Panc1 (cell line): ENCODE measurements around the gene SLC6A4. TPM values are rescaled to one million over a fixed set of nuclear protein-coding genes. Genes with fewer than 3 reads are reported as not detected.

Source experiments
- ATAC-seq: fragments of 200-7000 bp; cut with Tn5 transposase; 2 replicates; pipeline ENCODE4 v1.9.1; 2020; ENCODE audit warnings: mild to moderate bottlenecking, moderate library complexity
- BruUV-seq: library from RNA; stranded (reverse); fragments of 400-500 nt; replicated peaks from 2 replicates; lab custom pipeline; 2021; lab: Mats Ljungman, UMichigan
- CTCF ChIA-PET: fragments of 300-600 bp; sonication (Branson Sonifier 250); formaldehyde crosslinking; loops from one replicate; lab custom pipeline; 2022; ENCODE audit warnings: antibody characterized with exemption; lab: Charles Lee
- POLR2A ChIA-PET: fragments of 300-600 bp; sonication (Branson Sonifier 250); formaldehyde crosslinking; loops from one replicate; lab custom pipeline; 2022; ENCODE audit warnings: antibody characterized with exemption; lab: Charles Lee
- DNase-seq: peaks from one replicate; pipeline ENCODE4 v3.0.0-alpha.2; 2010; ENCODE audit warnings: low read depth, low spot score
- H3K27ac ChIP-seq: 2 replicates; pipeline ENCODE4 v1.5.1; 2011; ENCODE audit warnings: mild to moderate bottlenecking, low read length, inconsistent platforms
- H3K27me3 ChIP-seq: fragments of 200-500 bp; sonication (Bioruptor generic); 2 replicates; pipeline ENCODE4 v1.6.0; 2014; ENCODE audit warnings: low read length, inconsistent platforms; ENCODE audit not compliant: control insufficient read depth, insufficient read depth
- H3K36me3 ChIP-seq: fragments of 200-500 bp; sonication (Bioruptor generic); 2 replicates; pipeline ENCODE4 v1.5.1; 2014; ENCODE audit warnings: inconsistent platforms, mild to moderate bottlenecking, low read length, moderate library complexity; ENCODE audit not compliant: control insufficient read depth, insufficient read depth
- H3K4me1 ChIP-seq: 2 replicates; pipeline ENCODE4 v1.5.1; 2011; ENCODE audit warnings: inconsistent platforms, mild to moderate bottlenecking, low read length, moderate library complexity; ENCODE audit not compliant: control insufficient read depth, insufficient read depth
- H3K4me3 ChIP-seq, 2 experiments: 2 replicates each; pipeline ENCODE4 v1.5.1; 2011 to 2012; ENCODE audit warnings: low read depth in 2 of 2, low read length in 2 of 2, mild to moderate bottlenecking in 2 of 2, inconsistent platforms in 1 of 2, moderate library complexity in 1 of 2
- H3K9me3 ChIP-seq: fragments of 200-500 bp; sonication (Bioruptor generic); 2 replicates; pipeline ENCODE4 v1.5.1; 2014; ENCODE audit warnings: low read depth, mild to moderate bottlenecking, inconsistent platforms, low read length, moderate library complexity; ENCODE audit not compliant: control insufficient read depth, insufficient read depth
- CTCF ChIP-seq: fragments of 450-650 bp; IDR thresholded peaks from 2 replicates; pipeline ENCODE4 v1.5.1; 2017; ENCODE audit warnings: mild to moderate bottlenecking
- POLR2AphosphoS5 ChIP-seq: IDR thresholded peaks from 2 replicates; pipeline ENCODE4 v1.6.1; 2012; ENCODE audit warnings: mild to moderate bottlenecking, low read depth, low read length, moderate library complexity
- REST ChIP-seq, 2 experiments: IDR thresholded peaks; 2 replicates each; pipeline ENCODE4 v1.6.1; 2011 to 2012; ENCODE audit warnings: low read depth in 2 of 2, control low read depth in 1 of 2, low read length in 1 of 2, mild to moderate bottlenecking in 1 of 2, moderate library complexity in 1 of 2; ENCODE audit not compliant: insufficient read depth in 1 of 2
- SIN3A ChIP-seq: IDR thresholded peaks from 2 replicates; pipeline ENCODE4 v1.6.1; 2012; ENCODE audit warnings: low read depth, mild to moderate bottlenecking, low read length, moderate library complexity, borderline replicate concordance; ENCODE audit not compliant: insufficient read depth
- TCF7L2 ChIP-seq: IDR thresholded peaks from 2 replicates; pipeline ENCODE4 v1.6.1; 2011; ENCODE audit warnings: mild to moderate bottlenecking, low read depth, low read length, inconsistent platforms
- in situ Hi-C: cut with HindIII; loops from 2 replicates; pipeline ENCODE4 v1.10.0; 2016; ENCODE audit warnings: low sequenced_read_pairs, low pct_unique_long_range_greater_than_20kb
- intact Hi-C: fragments of 100-400 bp; cut with micrococcal nuclease; formaldehyde crosslinking; loops from one replicate; pipeline ENCODE4 v1.10.0; 2022; ENCODE audit not compliant: unreplicated experiment
- total RNA-seq: library from RNA; stranded (reverse); gene quantifications from one replicate; pipeline ENCODE4 v1.2.1, GENCODE V29; 2021; ENCODE audit not compliant: unreplicated experiment

SLC6A4 gene
- total RNA-seq, 1 experiment from 2014 or later = not detected

GRCh38 chr17:30220414-30220813 is 15.1 kb downstream of the SLC6A4 start:
- DNase-seq = no peak
- no peak for TF ChIP-seq REST (IDR thresholded peaks at IDR 0.05; ENCODE audit: insufficient read depth in 1 of 2, low read depth in 2 of 2, low read length in 1 of 2)
- TF ChIP-seq CTCF = no peak
- no peak for TF ChIP-seq TCF7L2
- TF ChIP-seq POLR2AphosphoS5 = no peak
- TF ChIP-seq SIN3A = no peak
- ChIA-PET POLR2A (interaction anchor here (0.6 kb wide), 1 partner anchor 72 kb away, joined by 4 read pairs; no protein-coding TSS in a partner anchor), CTCF (interaction anchor here (0.6 kb wide), 1 partner anchor 24 kb away, joined by 4 read pairs; no protein-coding TSS in a partner anchor)
- ATAC-seq = no peak
- in situ Hi-C loops = no loop called here
- Histone ChIP-seq H3K4me3 (no peak overlapping the region), H3K4me1 (no peaks in the 10 kb centered on the region), H3K36me3 (no peaks in the 10 kb centered on the region), H3K27me3 (0 out of 2 replicates have a peak, but pooled peaks cover 2% of the 10 kb centered on the region), H3K9me3 (no peaks in the 10 kb centered on the region), H3K27ac (no peak overlapping the region)
- intact Hi-C loops = no loop called here
- no TSS peak for BruUV-seq

GRCh38 chr17:30219833-30220232 is 15.7 kb downstream of the SLC6A4 start:
- no peak overlapping the region for H3K4me3 ChIP-seq
- TF ChIP-seq CTCF (no peak), REST (IDR thresholded peaks at IDR 0.05; ENCODE audit: insufficient read depth in 1 of 2, low read depth in 2 of 2, low read length in 1 of 2) (no peak), TCF7L2 (no peak), POLR2AphosphoS5 (no peak), SIN3A (no peak)
- no peak for ATAC-seq
- H3K27me3 ChIP-seq = 0 out of 2 replicates have a peak, but pooled peaks cover 2% of the 10 kb centered on the region
- H3K36me3 ChIP-seq = no peaks in the 10 kb centered on the region
- in situ Hi-C loops (no loop called here), intact Hi-C loops (no loop called here)
- H3K4me1 ChIP-seq = no peaks in the 10 kb centered on the region
- DNase-seq = no peak
- BruUV-seq = no TSS peak
- no peaks in the 10 kb centered on the region for H3K9me3 ChIP-seq
- H3K27ac ChIP-seq = no peak overlapping the region
- CTCF ChIA-PET = no interaction called here
- POLR2A ChIA-PET = no interaction called here
